ENCODE data around the gene FAM98B.

FAM98B gene

DNA sequence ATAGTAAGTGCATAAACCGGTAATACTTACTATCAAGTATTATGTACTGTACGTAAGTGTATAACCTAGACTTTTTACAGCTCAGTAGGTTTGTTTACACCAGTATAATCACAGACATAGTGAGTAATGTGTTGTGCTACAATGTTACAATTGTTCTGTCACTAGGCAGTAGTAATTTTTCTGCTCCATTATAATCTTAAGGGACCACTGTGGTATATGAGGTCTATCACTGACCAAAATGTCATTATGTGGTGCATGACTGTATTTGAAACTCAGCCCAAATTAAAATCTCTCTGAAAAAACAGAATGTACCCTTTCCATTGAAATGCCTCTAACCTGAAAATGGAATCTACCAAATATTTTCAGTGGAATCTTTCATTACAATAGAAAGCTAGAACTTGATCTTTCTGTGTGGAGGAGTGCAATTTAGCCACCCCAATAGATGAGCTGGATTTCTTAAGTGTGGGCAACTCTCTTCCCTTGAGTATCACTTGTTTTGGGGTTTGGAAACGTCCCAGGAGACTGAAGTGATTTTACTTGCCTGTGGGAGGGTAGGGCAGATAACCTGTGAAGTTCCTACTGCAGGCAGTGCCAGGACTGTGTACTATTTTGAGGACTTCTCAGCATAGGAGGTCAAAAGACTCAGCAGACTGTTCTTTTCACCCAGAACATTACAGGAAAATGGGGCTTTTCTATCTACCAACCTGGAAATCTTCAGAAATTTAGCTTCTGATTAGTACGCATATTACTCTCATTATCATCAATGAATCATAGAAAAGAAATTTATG, 50.9 kb downstream of the FAM98B start:
- intact Hi-C loops (cut with DNase I): no loop called here
- DNase-seq: no peak

DNA sequence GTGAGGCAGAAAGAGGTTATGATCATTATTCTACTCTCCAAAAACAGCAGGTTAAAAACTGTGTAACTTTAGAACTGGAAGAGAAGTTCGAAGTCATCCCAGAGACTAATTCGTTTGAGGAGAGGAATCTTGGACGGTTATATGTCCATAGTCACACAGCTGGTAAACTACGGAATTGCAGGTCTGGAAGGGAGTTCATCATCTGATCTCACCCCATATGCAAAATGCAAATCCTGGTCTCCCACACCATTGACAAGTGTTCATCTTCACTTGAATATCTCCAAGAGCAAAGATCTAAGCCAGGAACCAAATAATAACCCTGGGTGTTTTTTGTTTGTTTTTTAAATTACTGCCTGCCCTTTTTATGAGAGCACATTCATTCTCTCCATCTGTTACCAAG, 53.1 kb downstream of the FAM98B start:
- intact Hi-C loops (cut with DNase I): no loop called here
- no peak for DNase-seq

DNA sequence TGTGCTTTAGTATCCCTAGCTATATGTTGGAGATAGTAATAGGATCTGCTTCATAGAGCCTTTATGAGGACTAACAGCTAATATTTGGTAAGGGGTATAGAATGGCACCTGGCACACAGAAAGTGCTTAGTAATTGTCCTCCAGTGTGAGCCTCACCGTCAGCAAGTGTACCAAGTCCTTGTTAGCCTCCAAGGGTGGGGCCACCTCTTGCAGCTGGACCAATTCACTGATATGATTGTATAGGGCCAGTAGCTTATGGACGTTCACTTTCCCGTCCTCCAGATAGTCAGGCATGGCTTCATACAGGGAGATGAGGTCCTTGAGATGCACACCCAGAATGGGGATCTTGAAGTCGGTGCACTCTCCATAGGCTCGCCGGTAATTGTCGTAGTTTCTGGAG, 53.6 kb downstream of the FAM98B start:
- intact Hi-C loops (cut with DNase I): no loop called here
- no peak for DNase-seq

DNA sequence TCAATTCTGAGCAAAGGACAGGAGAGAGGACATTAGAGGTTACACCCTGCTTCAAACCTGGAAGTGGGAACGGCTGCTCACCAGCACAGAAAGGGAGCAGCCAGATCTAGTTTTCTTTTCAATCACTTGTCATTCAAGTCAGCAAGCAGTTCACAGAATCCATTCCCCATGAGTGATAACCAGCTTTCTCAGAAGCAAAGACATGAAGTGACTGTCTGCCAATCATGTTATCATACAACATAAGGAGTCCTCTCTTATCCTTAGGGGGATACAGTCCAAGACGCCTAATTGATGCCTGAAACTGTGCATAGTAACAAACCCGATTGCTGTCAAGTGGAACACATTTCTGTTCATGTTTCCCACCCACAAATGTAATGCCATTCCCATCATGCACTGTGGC, 54.7 kb downstream of the FAM98B start:
- intact Hi-C loops (cut with DNase I): no loop called here
- no peak for DNase-seq

DNA sequence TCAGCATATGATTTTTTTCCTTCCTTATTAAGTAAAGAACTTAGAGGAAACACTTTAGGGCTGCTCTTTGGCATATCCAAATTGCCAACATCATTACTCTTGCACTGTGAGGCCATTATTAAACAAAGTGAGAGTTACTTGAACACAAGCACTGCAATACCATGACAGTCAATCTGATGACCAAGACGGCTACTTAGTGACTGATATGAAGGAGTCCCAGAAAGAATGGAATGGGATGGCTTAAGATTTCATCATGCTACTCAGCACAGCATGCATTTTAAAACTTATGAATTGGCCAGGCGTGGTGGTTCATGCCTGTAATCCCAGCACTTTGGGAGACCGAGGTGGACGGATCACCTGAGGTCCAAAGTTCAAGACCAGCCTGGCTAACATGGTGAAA, 55.2 kb downstream of the FAM98B start:
- no peak for DNase-seq
- intact Hi-C loops (cut with DNase I): no loop called here

DNA sequence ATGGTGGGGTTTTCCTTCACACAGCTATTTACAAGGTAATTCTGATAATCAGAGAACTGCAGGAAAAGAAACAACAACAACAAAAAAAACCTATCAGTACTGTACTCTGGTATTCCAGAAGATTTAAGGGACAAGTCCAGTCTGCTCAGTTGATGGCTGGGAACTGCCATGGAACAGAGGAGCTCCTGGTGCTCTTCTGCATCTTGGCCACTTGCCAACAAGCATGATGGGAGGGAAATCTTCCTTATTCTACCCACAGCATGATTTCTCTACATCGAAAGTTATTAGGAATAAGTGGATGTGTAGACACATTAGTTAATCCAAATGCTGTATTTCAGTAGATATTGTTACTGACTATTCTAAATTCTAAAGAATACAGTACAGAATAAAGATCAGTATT, 59.0 kb downstream of the FAM98B start:
- DNase-seq: no peak
- intact Hi-C loops (cut with DNase I): no loop called here

DNA sequence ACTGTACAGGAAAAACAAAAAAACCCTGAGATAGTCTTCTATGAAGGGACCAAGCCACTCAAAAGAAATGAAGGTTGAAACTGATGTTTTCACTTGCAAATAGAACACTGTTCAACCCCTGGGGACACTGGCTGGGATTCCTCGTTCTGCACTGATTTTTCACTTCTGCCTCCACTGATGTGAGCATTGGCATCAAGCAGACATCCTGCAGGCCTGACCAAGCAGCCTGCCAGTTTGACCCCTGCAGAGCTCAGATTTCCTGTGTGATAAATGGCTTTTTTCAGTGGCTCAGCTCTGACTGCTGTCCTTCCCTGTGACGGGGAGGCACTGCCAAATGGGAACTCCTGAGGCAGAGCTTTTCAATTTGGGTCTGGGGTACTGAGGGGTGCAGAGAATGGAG, 60.7 kb downstream of the FAM98B start:
- no peak for DNase-seq
- intact Hi-C loops (cut with DNase I): no loop called here

DNA sequence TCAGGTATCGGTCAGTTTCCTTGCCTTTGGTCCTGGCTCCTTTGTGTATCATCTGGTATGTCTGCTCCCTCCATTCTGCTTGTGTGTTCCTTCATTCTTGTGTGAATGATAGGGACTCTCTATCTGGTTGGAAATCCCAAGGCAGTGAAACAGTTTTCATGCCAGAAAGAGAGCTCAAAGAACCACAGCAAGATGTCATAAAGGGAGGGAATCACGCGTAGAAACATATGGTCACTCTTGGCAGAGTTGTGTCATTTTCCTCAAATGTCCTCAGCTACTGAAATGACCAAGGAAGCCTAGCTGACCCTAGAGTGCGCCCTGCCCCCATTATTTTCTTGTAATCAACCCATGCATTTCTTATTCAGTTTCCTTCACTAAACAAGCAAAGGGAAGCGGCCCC, 62.7 kb downstream of the FAM98B start:
- intact Hi-C loops (cut with DNase I): no loop called here

DNA sequence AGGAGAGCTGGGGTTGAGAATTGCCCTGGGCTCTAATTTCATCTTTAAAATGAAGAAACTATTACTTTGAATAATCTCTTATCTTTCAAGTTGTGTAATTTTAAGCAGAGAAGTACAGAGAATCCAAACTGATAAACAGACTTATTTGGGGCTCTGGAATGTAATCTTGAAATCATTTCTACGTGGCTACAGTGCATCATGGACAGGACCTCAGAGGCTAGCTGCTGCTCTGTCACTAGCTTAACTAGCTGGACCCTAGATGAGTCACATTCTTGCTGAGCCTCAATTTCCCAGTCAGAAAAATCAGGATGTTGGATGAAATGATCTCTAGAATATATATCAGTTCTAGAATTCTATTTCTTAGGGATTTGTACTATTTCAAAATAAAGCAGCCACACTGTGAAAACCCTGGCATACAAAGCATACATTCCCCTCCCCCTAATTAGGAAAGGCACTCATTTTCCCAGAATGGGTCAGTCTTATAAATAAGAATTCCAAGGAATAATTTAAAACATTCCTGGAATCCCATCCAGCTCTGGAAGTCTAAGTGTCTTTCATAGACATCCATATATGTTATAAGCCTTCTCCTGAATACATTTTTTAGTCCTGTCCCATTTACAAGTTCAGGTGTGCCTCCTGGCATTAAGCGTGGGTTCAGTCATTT, 63.5 kb downstream of the FAM98B start:
- intact Hi-C loops (cut with DNase I): no loop called here
- no peak for DNase-seq

More for the DNA sequence above, 62.7 kb downstream of the FAM98B start:
- no peak for DNase-seq

DNA sequence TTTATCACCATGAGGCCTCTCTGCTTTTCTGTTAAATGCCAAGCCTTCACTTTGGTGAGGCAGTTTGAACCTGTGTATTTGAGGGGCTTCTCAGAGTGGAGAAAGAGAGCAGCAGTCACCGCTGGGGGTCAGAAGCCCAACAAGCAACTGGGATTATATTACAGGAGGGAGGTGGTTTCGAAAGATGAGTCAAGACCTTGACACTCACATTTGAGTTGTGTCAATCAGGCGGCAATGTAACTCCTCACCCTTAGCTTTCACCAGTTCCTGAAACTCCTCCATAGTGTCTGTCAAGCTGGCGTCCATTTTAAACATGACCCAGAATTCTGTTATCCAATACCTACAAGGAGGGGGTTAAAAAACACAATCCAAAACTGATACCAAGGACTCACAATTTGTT, 64.2 kb downstream of the FAM98B start:
- intact Hi-C loops (cut with DNase I): no loop called here
- DNase-seq: no peak

DNA sequence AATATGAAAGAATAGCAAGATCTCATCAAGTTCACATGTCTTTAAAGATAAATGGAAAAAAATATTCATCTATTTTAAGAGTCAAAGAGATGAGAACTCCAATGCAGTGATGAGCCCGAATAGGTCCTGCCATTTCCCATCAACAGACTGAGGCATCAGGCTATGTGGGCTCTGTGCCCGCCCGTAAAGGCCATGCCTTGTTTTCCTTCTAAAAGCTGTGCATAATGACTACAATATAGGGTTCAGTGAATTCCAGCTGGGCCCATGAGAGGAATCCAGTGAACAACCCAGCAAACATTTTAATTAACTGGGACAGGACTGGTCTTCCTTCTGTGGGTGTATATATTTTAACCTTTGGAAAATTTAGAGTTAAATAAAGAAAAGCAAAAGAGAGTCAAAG, 66.1 kb downstream of the FAM98B start:
- intact Hi-C loops (cut with DNase I): no loop called here
- DNase-seq: no peak

DNA sequence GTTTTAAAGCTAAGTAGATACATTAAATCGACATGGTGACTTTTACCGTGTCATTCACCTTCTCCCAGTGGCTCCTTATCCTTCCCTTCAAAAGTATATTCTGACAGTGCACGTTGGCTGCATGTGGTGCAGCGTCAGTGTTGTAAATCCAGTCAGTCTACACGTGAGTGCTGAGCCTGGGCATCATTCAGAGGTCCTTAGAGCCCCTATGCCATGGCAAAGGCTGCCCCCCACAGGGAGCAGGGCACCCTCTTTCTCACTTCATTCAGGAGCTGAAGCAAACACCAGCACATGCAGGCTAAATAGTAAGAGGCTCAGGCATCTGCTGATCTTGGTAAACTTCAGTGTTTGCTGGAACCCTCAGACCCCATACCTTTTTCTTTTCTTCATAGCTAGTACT, 67.4 kb downstream of the FAM98B start:
- intact Hi-C loops (cut with DNase I): no loop called here
- DNase-seq: no peak

DNA sequence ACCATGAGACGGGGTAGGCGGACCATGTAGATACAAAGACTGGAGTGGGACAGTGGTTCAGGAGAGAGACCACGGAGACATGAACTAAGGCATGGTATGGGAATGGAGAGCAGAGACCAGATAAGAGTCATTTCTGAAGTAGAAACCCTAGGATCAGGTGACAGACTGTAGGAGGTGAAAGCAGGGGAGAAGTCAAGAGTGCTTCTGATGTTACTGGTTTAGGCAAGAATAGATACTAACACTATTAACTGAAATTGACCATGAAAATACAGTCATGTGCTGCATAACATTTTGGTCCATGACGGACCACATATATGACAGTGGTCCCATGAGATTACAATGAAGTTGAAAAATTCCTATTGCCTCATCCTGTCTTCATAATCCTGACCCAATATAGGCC, 69.0 kb downstream of the FAM98B start:
- intact Hi-C loops (cut with DNase I): no loop called here
- DNase-seq: no peak

DNA sequence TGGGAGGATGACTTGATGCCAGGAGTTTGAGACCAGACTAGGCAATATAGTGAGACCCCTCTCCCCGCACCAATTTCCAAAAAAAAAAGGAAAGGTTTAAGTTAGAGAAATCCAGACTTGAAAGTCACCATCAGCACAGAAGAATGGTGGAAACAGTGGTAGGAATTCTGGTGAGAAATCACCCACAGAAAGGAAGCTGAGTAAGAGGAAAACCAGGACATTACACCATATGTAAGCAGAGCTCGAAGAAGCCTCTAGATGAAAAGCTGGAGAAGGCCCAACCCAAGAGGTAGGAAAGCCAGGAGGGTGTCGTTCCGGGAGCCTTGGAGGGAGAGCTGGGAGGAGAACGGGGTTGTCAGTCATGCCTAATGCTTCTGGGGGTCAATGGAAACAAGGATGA, 70.2 kb downstream of the FAM98B start:
- intact Hi-C loops (cut with DNase I): no loop called here
- DNase-seq: no peak

DNA sequence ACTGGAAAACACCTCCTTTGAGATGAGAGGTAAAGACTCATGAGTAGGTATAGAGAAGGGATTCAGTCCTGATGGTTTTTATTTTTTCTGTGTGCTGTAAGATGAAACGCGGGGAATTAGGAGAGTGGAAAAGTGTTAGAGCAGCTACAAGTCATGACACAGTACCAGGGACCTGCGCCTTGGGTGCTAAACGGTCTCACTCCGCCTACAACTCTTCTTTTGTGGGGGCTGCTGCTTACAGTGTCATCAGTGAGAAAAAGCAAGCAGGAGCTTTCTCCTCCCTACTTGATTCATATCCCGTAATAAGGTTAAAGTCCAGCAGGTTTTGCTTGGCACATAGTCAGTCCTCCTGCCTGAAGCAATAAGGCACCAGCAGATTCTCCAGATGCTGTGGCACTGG, 71.6 kb downstream of the FAM98B start:
- peak in 3 of 10 donors; percentile 20 to 82 (median 73) for DNase-seq
- intact Hi-C loops (cut with DNase I): no loop called here

DNA sequence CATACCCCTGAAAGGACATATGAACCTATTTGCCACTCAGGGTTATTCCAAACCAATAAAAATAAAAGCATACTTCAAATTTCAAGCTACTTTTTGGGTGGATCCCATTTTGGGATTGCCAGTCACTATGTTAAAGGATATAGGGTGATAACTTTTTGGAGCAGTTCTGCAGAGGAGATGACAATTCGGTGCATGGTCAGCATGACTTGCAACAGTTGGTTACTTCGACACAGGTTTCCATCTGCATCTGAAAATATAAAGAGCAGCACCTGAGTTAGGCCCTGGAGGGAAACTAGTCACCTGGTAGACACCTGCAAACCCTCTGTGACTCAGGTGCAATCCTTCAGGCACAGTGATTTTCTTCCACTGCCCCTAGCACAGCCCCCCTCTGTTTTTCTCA, 72.2 kb downstream of the FAM98B start:
- DNase-seq: no peak

DNA sequence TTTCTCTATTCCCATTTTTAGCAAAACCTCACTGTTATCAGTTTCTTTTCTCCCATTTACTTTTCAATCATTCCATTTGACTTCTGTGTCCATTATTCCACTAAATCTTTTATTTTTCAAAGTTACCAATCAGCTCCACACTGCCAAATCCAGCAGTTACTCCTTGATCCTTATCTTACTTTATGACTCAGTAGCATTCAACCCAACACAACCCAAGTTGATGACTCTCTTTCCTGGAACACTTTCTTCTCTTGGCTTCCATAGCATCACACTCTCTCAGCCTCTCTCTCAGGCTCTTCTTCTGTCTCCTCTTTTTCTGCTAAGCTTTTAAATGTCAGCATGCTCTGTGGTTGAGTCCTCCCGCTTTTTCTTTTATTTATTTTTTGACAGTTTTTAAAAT, 74.4 kb downstream of the FAM98B start:
- intact Hi-C loops (cut with DNase I): no loop called here
- no peak for DNase-seq

More for the DNA sequence above, 72.2 kb downstream of the FAM98B start:
- intact Hi-C loops (cut with DNase I): no loop called here

DNA sequence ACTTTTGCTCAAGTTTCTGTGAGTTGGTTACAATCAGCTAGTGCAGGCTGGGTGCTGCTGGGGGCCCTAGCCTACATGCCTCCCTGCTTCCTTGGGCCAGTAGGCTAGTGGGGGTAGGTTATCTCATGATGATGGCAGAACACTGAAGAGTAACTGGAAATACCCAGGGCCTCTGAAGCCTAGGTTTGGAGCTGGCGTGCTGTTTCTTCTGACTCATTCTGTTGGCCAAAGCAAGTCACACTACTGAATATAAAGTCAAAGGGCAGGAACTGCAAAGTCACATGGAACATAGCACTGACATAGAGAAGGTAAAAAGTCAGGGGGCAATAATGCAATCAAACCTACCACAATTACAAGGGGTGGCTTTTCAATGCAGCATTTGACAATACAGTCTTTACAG, 76.2 kb downstream of the FAM98B start:
- intact Hi-C loops (cut with DNase I): no loop called here
- no peak for DNase-seq

DNA sequence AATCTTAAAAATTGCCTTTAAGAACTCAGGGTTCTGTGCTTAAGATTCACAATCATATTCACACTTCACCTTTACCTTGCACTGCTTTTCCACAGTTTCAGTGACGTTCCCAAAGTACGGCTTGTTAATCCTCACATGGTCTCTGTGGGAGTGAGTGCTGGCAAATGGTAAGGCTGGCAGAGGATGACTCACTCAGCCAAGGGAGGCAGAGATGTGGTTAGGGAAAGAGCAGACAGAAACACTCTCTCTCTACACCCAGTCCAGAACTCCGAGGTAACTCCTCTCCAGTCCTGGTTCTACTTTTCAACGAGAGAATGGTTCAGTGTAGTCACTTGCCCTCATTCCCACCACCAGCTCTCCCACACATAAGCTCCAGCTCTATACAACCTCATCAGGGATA, 77.6 kb downstream of the FAM98B start:
- DNase-seq: peak in 5 of 10 donors; percentile 39 to 89 (median 47)
- intact Hi-C loops (cut with DNase I): no loop called here

DNA sequence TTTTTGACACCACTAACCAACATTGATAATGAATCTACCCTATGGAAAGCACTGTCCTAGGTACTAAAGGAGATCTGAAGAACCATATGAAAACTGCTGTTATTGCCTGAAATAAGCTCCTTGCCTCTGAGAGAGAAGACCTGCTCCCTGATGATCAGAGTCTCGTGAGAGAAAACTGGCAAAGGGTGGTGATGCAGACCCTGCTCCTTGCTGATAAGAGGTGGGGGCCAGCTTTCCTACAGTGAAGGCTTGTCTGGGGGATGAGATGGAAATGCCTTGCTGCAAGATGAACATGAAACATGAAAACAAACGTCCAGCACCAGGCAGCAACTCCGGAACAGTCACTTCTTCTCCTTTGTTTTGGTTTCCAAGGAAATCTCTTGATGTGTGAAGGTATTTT, 78.8 kb downstream of the FAM98B start:
- intact Hi-C loops (cut with DNase I): no loop called here
- DNase-seq: no peak

DNA sequence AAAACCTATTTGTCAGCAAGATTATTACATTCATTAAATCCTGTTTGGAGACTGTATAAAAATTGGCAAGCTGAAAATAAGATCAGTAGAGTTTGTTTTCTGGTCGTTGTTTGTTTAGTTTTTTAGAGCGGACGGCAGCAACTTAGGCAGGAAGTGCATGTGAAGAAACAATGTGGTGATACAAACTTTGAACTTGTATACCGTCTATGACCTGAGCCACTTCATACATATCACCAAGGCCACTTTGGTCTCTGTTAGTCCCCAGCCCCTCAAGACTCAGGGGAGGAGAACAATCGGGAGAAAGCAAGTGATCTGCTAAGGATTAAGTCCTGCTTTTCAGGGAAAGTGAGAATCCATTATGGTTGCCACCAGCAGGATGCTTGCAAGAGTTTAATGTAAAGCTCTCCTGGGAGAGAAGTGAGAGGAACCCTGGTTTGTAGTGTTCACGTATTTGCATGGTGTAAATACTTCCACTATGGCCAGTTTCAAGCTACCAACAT, 79.5 kb downstream of the FAM98B start:
- intact Hi-C loops (cut with DNase I): no loop called here
- DNase-seq: no peak

DNA sequence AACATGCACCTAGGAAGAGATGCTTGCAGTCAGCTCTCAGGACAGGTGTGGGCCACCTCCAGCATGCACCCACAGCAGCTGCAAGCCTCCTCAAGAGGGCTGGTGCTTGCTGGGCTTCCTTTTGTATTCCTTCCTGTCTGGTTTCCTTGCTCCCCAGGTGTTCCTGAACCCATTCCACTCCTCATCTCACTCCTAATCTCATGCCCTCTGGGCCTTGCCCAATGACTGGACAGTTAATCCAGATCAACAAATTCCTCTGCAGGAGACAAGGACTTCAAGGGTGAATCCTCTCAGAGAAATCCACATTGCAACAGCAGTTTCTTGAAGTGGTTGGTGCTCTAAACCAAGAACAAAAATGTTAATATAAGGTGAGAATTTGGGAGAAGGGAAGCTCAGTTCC, 80.0 kb downstream of the FAM98B start:
- intact Hi-C loops (cut with DNase I): no loop called here
- no peak for DNase-seq

All from posterior cingulate gyrus (tissue), 11 donors.